ENCODE results near the gene FAM110D.

DNA sequence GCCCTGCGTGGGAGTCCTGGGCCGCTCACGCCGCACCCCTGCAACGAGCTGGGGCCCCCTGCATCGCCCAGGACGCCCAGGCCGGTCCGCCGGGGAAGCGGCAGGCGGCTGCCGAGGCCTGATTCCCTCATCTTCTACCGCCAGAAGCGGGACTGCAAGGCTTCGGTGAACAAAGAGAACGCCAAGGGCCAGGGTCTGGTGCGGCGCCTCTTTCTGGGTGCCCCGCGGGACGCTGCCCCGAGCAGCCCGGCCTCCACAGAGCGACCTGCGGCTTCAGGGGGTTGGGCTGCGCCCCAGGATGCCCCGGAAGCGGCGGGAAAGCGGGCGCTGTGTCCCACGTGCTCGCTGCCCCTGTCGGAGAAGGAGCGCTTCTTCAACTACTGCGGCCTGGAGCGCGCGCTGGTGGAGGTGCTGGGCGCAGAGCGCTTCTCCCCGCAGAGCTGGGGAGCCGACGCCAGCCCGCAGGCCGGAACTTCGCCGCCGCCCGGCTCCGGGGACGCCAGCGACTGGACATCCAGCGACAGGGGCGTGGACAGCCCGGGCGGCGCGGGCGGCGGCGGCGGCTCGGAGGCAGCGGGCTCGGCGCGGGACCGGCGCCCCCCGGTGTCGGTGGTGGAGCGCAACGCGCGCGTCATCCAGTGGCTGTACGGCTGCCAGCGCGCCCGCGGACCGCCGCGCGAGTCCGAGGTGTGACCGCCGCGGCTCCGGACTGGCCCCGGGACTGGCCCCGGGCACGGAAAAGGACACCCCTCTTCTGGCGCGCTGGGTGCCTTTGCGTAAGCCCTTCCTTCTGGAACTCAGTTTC is 2.7 kb downstream of the FAM110D start:
- TF ChIP-seq SP1 (IDR thresholded peaks at IDR 0.05) = no peak
- TF ChIP-seq ARNT (IDR thresholded peaks at IDR 0.05) = no peak
- TF ChIP-seq ZNF384 (IDR thresholded peaks at IDR 0.05) = no peak
- no peak for TF ChIP-seq FOXK2 (IDR thresholded peaks at IDR 0.05)
- no peak for TF ChIP-seq NFRKB (IDR thresholded peaks at IDR 0.05)
- no peak for TF ChIP-seq BHLHE40 (IDR thresholded peaks at IDR 0.05; ENCODE audit: borderline replicate concordance)
- TF ChIP-seq ELF4 (IDR thresholded peaks at IDR 0.05) = no peak
- TF ChIP-seq HDGF (IDR thresholded peaks at IDR 0.05; ENCODE audit: borderline replicate concordance) = 0 out of 2 replicates have a peak, but pooled peaks have one; percentile 41
- TF ChIP-seq SUZ12 (IDR thresholded peaks at IDR 0.05) = no peak
- no peak for TF ChIP-seq FOXA1 (IDR thresholded peaks at IDR 0.05)
- peak; percentile 95 for TF ChIP-seq L3MBTL2 (conservative IDR thresholded peaks at IDR 0.05)
- TF ChIP-seq TARDBP (IDR thresholded peaks at IDR 0.05) = no peak
- no peak for TF ChIP-seq LEF1 (IDR thresholded peaks at IDR 0.05; ENCODE audit: borderline replicate concordance)
